Thyroid gland (tissue), 4 donors: Measurements from ENCODE around the gene IL21R. TPM values are rescaled to one million over a fixed set of nuclear protein-coding genes. Genes with fewer than 3 reads are reported as not detected.

Experiments
- DNase-seq, 2 donors: peaks; one replicate each; pipeline ENCODE4 v3.0.0-alpha.2; 2019
- H3K27ac ChIP-seq, 3 donors: fragments of 200-600 bp; sonication (generic); 1 replicate in 2 of 3; 2 replicates in 1 of 3; pipeline ENCODE4 v1.5.1; 2016 to 2019; ENCODE audit warnings: mild to moderate bottlenecking in 1 of 3, moderate library complexity in 1 of 3
- H3K27me3 ChIP-seq: fragments of 200-600 bp; sonication (generic); one replicate; pipeline ENCODE4 v1.5.1; 2019
- H3K36me3 ChIP-seq, 2 donors: fragments of 200-600 bp; sonication (generic); one replicate each; pipeline ENCODE4 v1.5.1; 2016 to 2019
- H3K4me1 ChIP-seq, 2 donors: fragments of 200-600 bp; sonication (generic); one replicate each; pipeline ENCODE4 v1.5.1; 2017 to 2019
- H3K4me3 ChIP-seq, 3 donors: fragments of 200-600 bp; sonication (generic); replicated peaks in 1 of 3; 1 replicate in 2 of 3; 2 replicates in 1 of 3; pipeline ENCODE4 v1.5.1; 2016; ENCODE audit warnings: mild to moderate bottlenecking in 1 of 3
- H3K9me3 ChIP-seq: fragments of 200-600 bp; sonication (generic); one replicate; pipeline ENCODE4 v1.5.1; 2017
- CTCF ChIP-seq, 6 experiments: fragments of 200-600 bp in 3 of 6; fragments of 450-650 bp in 3 of 6; sonication (generic) in 3 of 6; IDR thresholded peaks; one replicate each; pipeline ENCODE4 v1.5.1; 2016 to 2019; ENCODE audit warnings: antibody characterized with exemption in 6 of 6, mild to moderate bottlenecking in 2 of 6, inconsistent platforms in 1 of 6, moderate library complexity in 1 of 6
- POLR2A ChIP-seq, 2 donors: fragments of 450-650 bp; IDR thresholded peaks; one replicate each; pipeline ENCODE4 v1.6.1; 2017; ENCODE audit warnings: antibody characterized with exemption in 2 of 2, mild to moderate bottlenecking in 2 of 2, moderate library complexity in 1 of 2
- WGBS, 2 donors: methylation state at CpG; one replicate each; pipeline ENCODE4 v1.1.5; 2017; 5-methylcytosine and 5-hydroxymethylcytosine counted together
- intact Hi-C: fragments of 100-400 bp; cut with DNase I; formaldehyde crosslinking; loops from one replicate; pipeline ENCODE4 v1.15.1; 2023
- total RNA-seq, 4 donors: library from RNA; depleted of rRNA; stranded (reverse); fragments of >200 nt; gene quantifications; one replicate each; pipeline ENCODE4 v1.2.3, GENCODE V29; 2016

The IL21R gene
- total RNA-seq, 4 donors from 2014 or later: 0.11 to 0.88 (median 0.32) TPM

GRCh38 chr16:27475561-27475960 lies 73.6 kb downstream of the IL21R start:
- Histone ChIP-seq H3K4me3 (no peak overlapping the region), H3K36me3 (peaks cover 71 to 92% of the 10 kb centered on the region in 2 donors), H3K27ac (no peak overlapping the region), H3K9me3 (no peaks in the 10 kb centered on the region), H3K27me3 (no peaks in the 10 kb centered on the region), H3K4me1 (no peaks in the 10 kb centered on the region)
- no peak for TF ChIP-seq POLR2A (IDR thresholded peaks at IDR 0.05)
- no peak for TF ChIP-seq CTCF (IDR thresholded peaks at IDR 0.05)
- intact Hi-C loops: no loop called here
- 84 to 85% methylated on average over 9 of the region's 9 CpGs for WGBS, 2 donors
- DNase-seq: no peak

GRCh38 chr16:27476240-27476639 lies 74.3 kb downstream of the IL21R start:
- Histone ChIP-seq H3K27me3 (no peaks in the 10 kb centered on the region), H3K36me3 (peaks cover 71 to 92% of the 10 kb centered on the region in 2 donors), H3K9me3 (no peaks in the 10 kb centered on the region), H3K27ac (no peak overlapping the region), H3K4me1 (no peaks in the 10 kb centered on the region), H3K4me3 (no peak overlapping the region)
- TF ChIP-seq POLR2A (IDR thresholded peaks at IDR 0.05) (no peak), CTCF (IDR thresholded peaks at IDR 0.05) (no peak)
- WGBS, 2 donors: 94% methylated on average over 9 of the region's 9 CpGs
- intact Hi-C loops: no loop called here
- DNase-seq: no peak

GRCh38 chr16:27480761-27481160 lies 78.8 kb downstream of the IL21R start:
- H3K36me3 ChIP-seq: peaks cover 82 to 90% of the 10 kb centered on the region in 2 donors
- WGBS, 2 donors: 93 to 96% methylated on average over 7 of the region's 7 CpGs
- intact Hi-C loops: no loop called here
- H3K27ac ChIP-seq: no peak overlapping the region
- DNase-seq: no peak
- H3K9me3 ChIP-seq: no peaks in the 10 kb centered on the region
- H3K27me3 ChIP-seq: no peaks in the 10 kb centered on the region
- no peak overlapping the region for H3K4me3 ChIP-seq
- no peak for TF ChIP-seq CTCF (IDR thresholded peaks at IDR 0.05)
- no peak for TF ChIP-seq POLR2A (IDR thresholded peaks at IDR 0.05)
- peaks cover 12% of the 10 kb centered on the region in 2 donors for H3K4me1 ChIP-seq

- intact Hi-C loops: no loop called here
- 89 to 96% methylated on average over 15 of the region's 15 CpGs for WGBS, 2 donors
- peaks cover 82 to 90% of the 10 kb centered on the region in 2 donors for H3K36me3 ChIP-seq
Measured at GRCh38 chr16:27481282-27481934, 79.4 kb downstream of the IL21R start.

More at GRCh38 chr16:27481282-27481934, 79.4 kb downstream of the IL21R start:
- Histone ChIP-seq H3K4me3 (no peak overlapping the region), H3K27ac (no peak overlapping the region), H3K27me3 (no peaks in the 10 kb centered on the region), H3K4me1 (peaks cover 12% of the 10 kb centered on the region in 2 donors), H3K9me3 (no peaks in the 10 kb centered on the region)
- no peak for DNase-seq
- TF ChIP-seq POLR2A (IDR thresholded peaks at IDR 0.05): no peak
- TF ChIP-seq CTCF (IDR thresholded peaks at IDR 0.05): no peak
